Uterus (tissue), 2 donors: ENCODE data around the gene ACTBL2.

Experiments used
- POLR2A ChIP-seq, 2 donors: fragments of 450-650 bp; IDR thresholded peaks; one replicate each; pipeline ENCODE4 v1.6.1; 2016; ENCODE audit warnings: antibody characterized with exemption in 2 of 2, mild to moderate bottlenecking in 1 of 2, moderate library complexity in 1 of 2
- TF ChIP-seq, protein P1 (sequence below), 4 experiments: fragments of 200-600 bp in 2 of 4; fragments of 450-650 bp in 2 of 4; sonication (generic) in 2 of 4; IDR thresholded peaks; one replicate each; pipeline ENCODE4 v1.5.1; 2016 to 2019; ENCODE audit warnings: antibody characterized with exemption in 4 of 4, mild to moderate bottlenecking in 2 of 4, moderate library complexity in 1 of 4

DNA sequence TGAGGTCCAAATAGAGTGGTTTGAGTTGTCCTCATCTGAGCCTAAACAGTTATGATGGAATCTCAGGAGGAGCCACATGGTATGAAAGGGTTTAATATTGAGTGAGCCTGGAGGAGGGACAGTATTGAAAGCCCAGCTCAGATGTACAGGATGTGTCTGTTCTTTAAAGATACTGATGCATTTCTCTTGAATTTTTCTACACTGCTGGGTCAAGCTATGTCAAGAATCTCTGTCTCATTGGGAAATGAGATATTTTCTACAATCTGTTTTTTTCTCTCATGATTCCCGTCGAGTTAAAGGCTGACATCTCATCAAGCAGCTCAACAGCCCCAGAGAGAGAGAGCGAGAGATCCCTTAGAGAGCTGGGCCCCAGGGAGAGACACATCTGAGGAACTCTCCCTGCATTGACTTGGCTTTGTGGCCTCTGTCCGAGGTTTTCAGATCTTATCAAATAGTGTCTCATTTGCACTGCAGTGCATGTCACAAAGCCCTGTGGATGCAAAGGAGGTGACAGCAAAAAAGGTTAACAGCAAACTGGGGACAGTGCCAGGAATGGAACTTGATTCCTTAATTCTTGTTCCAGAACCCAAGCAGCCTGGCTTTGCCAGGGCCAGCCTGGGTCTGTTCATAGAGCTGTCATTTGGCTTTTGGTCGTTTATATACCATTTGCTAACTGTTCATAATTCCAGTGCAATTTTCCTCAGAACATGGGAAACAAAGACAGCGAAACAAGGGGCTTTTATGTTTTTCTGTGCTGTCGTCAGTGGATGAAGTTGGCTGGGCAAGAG is 19.0 kb upstream of the ACTBL2 start:
- TF ChIP-seq, protein P1, sequence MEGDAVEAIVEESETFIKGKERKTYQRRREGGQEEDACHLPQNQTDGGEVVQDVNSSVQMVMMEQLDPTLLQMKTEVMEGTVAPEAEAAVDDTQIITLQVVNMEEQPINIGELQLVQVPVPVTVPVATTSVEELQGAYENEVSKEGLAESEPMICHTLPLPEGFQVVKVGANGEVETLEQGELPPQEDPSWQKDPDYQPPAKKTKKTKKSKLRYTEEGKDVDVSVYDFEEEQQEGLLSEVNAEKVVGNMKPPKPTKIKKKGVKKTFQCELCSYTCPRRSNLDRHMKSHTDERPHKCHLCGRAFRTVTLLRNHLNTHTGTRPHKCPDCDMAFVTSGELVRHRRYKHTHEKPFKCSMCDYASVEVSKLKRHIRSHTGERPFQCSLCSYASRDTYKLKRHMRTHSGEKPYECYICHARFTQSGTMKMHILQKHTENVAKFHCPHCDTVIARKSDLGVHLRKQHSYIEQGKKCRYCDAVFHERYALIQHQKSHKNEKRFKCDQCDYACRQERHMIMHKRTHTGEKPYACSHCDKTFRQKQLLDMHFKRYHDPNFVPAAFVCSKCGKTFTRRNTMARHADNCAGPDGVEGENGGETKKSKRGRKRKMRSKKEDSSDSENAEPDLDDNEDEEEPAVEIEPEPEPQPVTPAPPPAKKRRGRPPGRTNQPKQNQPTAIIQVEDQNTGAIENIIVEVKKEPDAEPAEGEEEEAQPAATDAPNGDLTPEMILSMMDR (IDR thresholded peaks at IDR 0.05) = no peak
- TF ChIP-seq POLR2A (IDR thresholded peaks at IDR 0.05) = no peak
